SU-DHL-6 (cell line): ENCODE data around the gene PLSCR5.

Experiments used
- H2AFZ ChIP-seq: fragments of 200-600 bp; sonication (generic); 2 replicates; pipeline ENCODE4 v1.6.1; 2014; ENCODE audit warnings: low read depth, mild to moderate bottlenecking, moderate library complexity, mixed read lengths, antibody characterized with exemption, low read length; ENCODE audit not compliant: severe bottlenecking
- H3F3A ChIP-seq: fragments of 200-600 bp; shearing (Covaris generic); 2 replicates; pipeline ENCODE4 v1.6.0; 2016; ENCODE audit warnings: antibody characterized with exemption, mild to moderate bottlenecking; ENCODE audit not compliant: insufficient read depth
- H3K27ac ChIP-seq: fragments of 200-600 bp; sonication (generic); 2 replicates; pipeline ENCODE4 v1.5.1; 2016; ENCODE audit warnings: low read depth, mild to moderate bottlenecking, low read length, moderate library complexity, mixed read lengths
- H3K27me3 ChIP-seq: fragments of 200-600 bp; sonication (generic), shearing (Covaris generic); 2 replicates; pipeline ENCODE4 v1.6.0; 2014; ENCODE audit warnings: mild to moderate bottlenecking, low read length
- H3K36me3 ChIP-seq: fragments of 200-600 bp; sonication (generic); 2 replicates; pipeline ENCODE4 v1.6.1; 2014; ENCODE audit warnings: mild to moderate bottlenecking, low read length, mixed read lengths
- H3K4me2 ChIP-seq: fragments of 300-600, 200-600 bp; shearing (Covaris generic), sonication (generic); 2 replicates; pipeline ENCODE4 v1.6.0; 2014; ENCODE audit warnings: low read length, low read depth, mild to moderate bottlenecking; ENCODE audit not compliant: poor library complexity, severe bottlenecking
- H3K4me3 ChIP-seq: fragments of 200-600 bp; sonication (generic); 2 replicates; pipeline ENCODE4 v1.5.1; 2014; ENCODE audit warnings: antibody characterized with exemption, low read length, mild to moderate bottlenecking, mixed read lengths; ENCODE audit not compliant: insufficient read depth, poor library complexity, severe bottlenecking
- H3K79me2 ChIP-seq: fragments of 200-600 bp; sonication (generic); 2 replicates; pipeline ENCODE4 v1.6.1; 2014; ENCODE audit warnings: mild to moderate bottlenecking, low read length, moderate library complexity; ENCODE audit not compliant: insufficient read depth
- H3K9ac ChIP-seq: fragments of 200-600 bp; sonication (generic); 2 replicates; pipeline ENCODE4 v1.7.0; 2014; ENCODE audit warnings: mild to moderate bottlenecking, low read length
- H3K9me2 ChIP-seq: fragments of 200-600 bp; sonication (generic); replicated peaks from 2 replicates; pipeline ENCODE4 v1.6.1; 2014; ENCODE audit warnings: low read length; ENCODE audit not compliant: insufficient read depth
- H3K9me3 ChIP-seq: fragments of 200-600 bp; sonication (generic); 2 replicates; pipeline ENCODE4 v1.6.1; 2014; ENCODE audit warnings: low read length, mixed read lengths; ENCODE audit not compliant: insufficient read depth
- H4K20me1 ChIP-seq: fragments of 200-600 bp; sonication (generic); 2 replicates; pipeline ENCODE4 v1.6.1; 2014; ENCODE audit warnings: low read depth, mild to moderate bottlenecking, antibody characterized with exemption, low read length, moderate library complexity, mixed read lengths
- CTCF ChIP-seq: fragments of 200-600 bp; sonication (generic); IDR thresholded peaks from one replicate; pipeline ENCODE4 v1.5.1; 2017; ENCODE audit warnings: antibody characterized with exemption, mild to moderate bottlenecking, low read length, moderate library complexity; ENCODE audit not compliant: insufficient read depth, poor library complexity, severe bottlenecking
- EZH2phosphoT487 ChIP-seq: fragments of 200-600 bp; sonication (generic), shearing (Covaris generic); conservative IDR thresholded peaks from 2 replicates; pipeline ENCODE4 v1.6.1; 2018; ENCODE audit warnings: mild to moderate bottlenecking, antibody characterized with exemption, low read length, moderate library complexity, mixed read lengths

Gene PLSCR5

GRCh38 chr3:146589899-146590508 lies 15.1 kb downstream of the PLSCR5 start:
- Histone ChIP-seq H3K27me3 (no peaks in the 10 kb centered on the region), H3K9me2 (no peaks in the 10 kb centered on the region), H4K20me1 (no peaks in the 10 kb centered on the region), H3K4me2 (no peak overlapping the region), H3F3A (no peaks in the 10 kb centered on the region), H3K79me2 (no peaks in the 10 kb centered on the region), H3K9me3 (no peaks in the 10 kb centered on the region), H3K36me3 (no peaks in the 10 kb centered on the region), H3K27ac (no peak overlapping the region), H3K4me3 (no peak overlapping the region), H3K9ac (no peak overlapping the region), H2AFZ (no peak overlapping the region)
- TF ChIP-seq EZH2phosphoT487: no peak
- TF ChIP-seq CTCF: peak; percentile 22

GRCh38 chr3:146585156-146585555 lies 20.0 kb downstream of the PLSCR5 start:
- Histone ChIP-seq H3K4me3 (no peak overlapping the region), H3K27me3 (no peaks in the 10 kb centered on the region)

GRCh38 chr3:146581951-146582467 lies 23.1 kb downstream of the PLSCR5 start:
- no peak overlapping the region for H3K27ac ChIP-seq
- no peaks in the 10 kb centered on the region for H3F3A ChIP-seq
- H4K20me1 ChIP-seq: no peaks in the 10 kb centered on the region
- no peak for TF ChIP-seq CTCF
- TF ChIP-seq EZH2phosphoT487: no peak
- no peak overlapping the region for H3K4me3 ChIP-seq
- H3K9ac ChIP-seq: no peak overlapping the region
- H3K27me3 ChIP-seq: no peaks in the 10 kb centered on the region
- no peaks in the 10 kb centered on the region for H3K36me3 ChIP-seq
- H2AFZ ChIP-seq: no peak overlapping the region
- H3K4me2 ChIP-seq: no peak overlapping the region
- no peaks in the 10 kb centered on the region for H3K79me2 ChIP-seq
- no peaks in the 10 kb centered on the region for H3K9me2 ChIP-seq
- H3K9me3 ChIP-seq: peaks cover 6% of the 10 kb centered on the region; the same call in 1 of the 2 replicates

More at GRCh38 chr3:146585156-146585555, 20.0 kb downstream of the PLSCR5 start:
- H3K9me2 ChIP-seq: no peaks in the 10 kb centered on the region
- no peaks in the 10 kb centered on the region for H3F3A ChIP-seq
- no peaks in the 10 kb centered on the region for H4K20me1 ChIP-seq
- no peaks in the 10 kb centered on the region for H3K79me2 ChIP-seq
- H3K9ac ChIP-seq: no peak overlapping the region
- no peak for TF ChIP-seq CTCF
- no peak for TF ChIP-seq EZH2phosphoT487
- H3K9me3 ChIP-seq: peaks cover 6% of the 10 kb centered on the region; the same call in 1 of the 2 replicates
- H3K4me2 ChIP-seq: no peak overlapping the region
- no peak overlapping the region for H3K27ac ChIP-seq
- no peaks in the 10 kb centered on the region for H3K36me3 ChIP-seq
- no peak overlapping the region for H2AFZ ChIP-seq
